Peyer's patch (tissue), 4 donors: ENCODE data around the gene CLDN10. TPM values are rescaled to one million over a fixed set of nuclear protein-coding genes. Genes with fewer than 3 reads are reported as not detected.

Experiments
- DNase-seq, 3 donors: peaks; one replicate each; pipeline ENCODE4 v3.0.0-alpha.2; 2017 to 2019
- H3K27ac ChIP-seq, 4 donors: fragments of 200-600 bp; sonication (generic); one replicate each; pipeline ENCODE4 v1.5.1; 2016 to 2019
- H3K27me3 ChIP-seq, 2 donors: fragments of 200-600 bp; sonication (generic); one replicate each; pipeline ENCODE4 v1.5.1; 2019
- H3K36me3 ChIP-seq, 3 donors: fragments of 200-600 bp; sonication (generic); one replicate each; pipeline ENCODE4 v1.5.1; 2016 to 2019
- H3K4me1 ChIP-seq, 4 donors: fragments of 200-600 bp; sonication (generic); one replicate each; pipeline ENCODE4 v1.5.1; 2016 to 2019
- H3K4me3 ChIP-seq, 4 donors: fragments of 200-600 bp; sonication (generic); 1 replicate in 3 of 4; 2 replicates in 1 of 4; pipeline ENCODE4 v1.5.1; 2016 to 2019; ENCODE audit warnings: mild to moderate bottlenecking in 1 of 4
- H3K9me3 ChIP-seq, 4 donors: fragments of 200-600 bp; sonication (generic); one replicate each; pipeline ENCODE4 v1.5.1; 2016 to 2019; ENCODE audit warnings: mild to moderate bottlenecking in 1 of 4
- POLR2A ChIP-seq, 2 donors: fragments of 450-650 bp; IDR thresholded peaks; one replicate each; pipeline ENCODE4 v1.5.1; 2017; ENCODE audit warnings: antibody characterized with exemption in 2 of 2, mild to moderate bottlenecking in 2 of 2, moderate library complexity in 2 of 2
- total RNA-seq, 4 donors: library from RNA; depleted of rRNA; stranded (reverse); fragments of >200 nt; gene quantifications; one replicate each; pipeline ENCODE4 v1.1.0, GENCODE V29; 2016
- TF ChIP-seq, protein P1 (sequence below), 6 experiments: fragments of 450-650 bp in 4 of 6; fragments of 200-600 bp in 2 of 6; sonication (generic) in 1 of 6; IDR thresholded peaks; one replicate each; pipeline ENCODE4 v1.5.1; 2017 to 2019; ENCODE audit warnings: antibody characterized with exemption in 6 of 6, mild to moderate bottlenecking in 3 of 6, moderate library complexity in 1 of 6

Gene CLDN10
- total RNA-seq, 4 donors from 2014 or later: 0.57 TPM; not detected in 3

DNA sequence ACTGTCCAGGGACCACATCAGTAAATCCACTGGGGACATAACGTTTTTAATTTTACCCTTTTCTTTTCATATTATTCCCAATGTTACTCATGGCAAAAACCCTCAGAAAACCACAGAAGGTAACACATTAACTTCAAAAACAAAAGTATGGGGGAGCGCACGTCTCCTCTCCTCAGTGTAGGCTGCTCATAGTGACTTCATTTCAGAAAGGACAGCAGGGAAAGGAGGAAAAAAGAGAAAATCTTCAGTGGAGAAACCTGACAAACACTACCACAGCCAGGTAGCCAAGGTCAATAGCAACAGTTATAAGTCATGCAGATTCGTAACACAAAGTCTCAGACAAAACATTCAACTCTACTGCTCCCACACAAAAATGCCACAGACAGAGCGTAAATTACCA lies 70.6 kb downstream of the CLDN10 start:
- no peaks in the 10 kb centered on the region for H3K4me1 ChIP-seq
- peaks cover 0 to 10% (median 0%) of the 10 kb centered on the region in 3 donors for H3K36me3 ChIP-seq
- no peaks in the 10 kb centered on the region for H3K9me3 ChIP-seq
- DNase-seq: no peak
- no peaks in the 10 kb centered on the region for H3K27me3 ChIP-seq
- H3K27ac ChIP-seq: no peak overlapping the region
- TF ChIP-seq POLR2A (IDR thresholded peaks at IDR 0.05): no peak
- TF ChIP-seq, protein P1, sequence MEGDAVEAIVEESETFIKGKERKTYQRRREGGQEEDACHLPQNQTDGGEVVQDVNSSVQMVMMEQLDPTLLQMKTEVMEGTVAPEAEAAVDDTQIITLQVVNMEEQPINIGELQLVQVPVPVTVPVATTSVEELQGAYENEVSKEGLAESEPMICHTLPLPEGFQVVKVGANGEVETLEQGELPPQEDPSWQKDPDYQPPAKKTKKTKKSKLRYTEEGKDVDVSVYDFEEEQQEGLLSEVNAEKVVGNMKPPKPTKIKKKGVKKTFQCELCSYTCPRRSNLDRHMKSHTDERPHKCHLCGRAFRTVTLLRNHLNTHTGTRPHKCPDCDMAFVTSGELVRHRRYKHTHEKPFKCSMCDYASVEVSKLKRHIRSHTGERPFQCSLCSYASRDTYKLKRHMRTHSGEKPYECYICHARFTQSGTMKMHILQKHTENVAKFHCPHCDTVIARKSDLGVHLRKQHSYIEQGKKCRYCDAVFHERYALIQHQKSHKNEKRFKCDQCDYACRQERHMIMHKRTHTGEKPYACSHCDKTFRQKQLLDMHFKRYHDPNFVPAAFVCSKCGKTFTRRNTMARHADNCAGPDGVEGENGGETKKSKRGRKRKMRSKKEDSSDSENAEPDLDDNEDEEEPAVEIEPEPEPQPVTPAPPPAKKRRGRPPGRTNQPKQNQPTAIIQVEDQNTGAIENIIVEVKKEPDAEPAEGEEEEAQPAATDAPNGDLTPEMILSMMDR (IDR thresholded peaks at IDR 0.05): no peak
- no peak overlapping the region for H3K4me3 ChIP-seq

DNA sequence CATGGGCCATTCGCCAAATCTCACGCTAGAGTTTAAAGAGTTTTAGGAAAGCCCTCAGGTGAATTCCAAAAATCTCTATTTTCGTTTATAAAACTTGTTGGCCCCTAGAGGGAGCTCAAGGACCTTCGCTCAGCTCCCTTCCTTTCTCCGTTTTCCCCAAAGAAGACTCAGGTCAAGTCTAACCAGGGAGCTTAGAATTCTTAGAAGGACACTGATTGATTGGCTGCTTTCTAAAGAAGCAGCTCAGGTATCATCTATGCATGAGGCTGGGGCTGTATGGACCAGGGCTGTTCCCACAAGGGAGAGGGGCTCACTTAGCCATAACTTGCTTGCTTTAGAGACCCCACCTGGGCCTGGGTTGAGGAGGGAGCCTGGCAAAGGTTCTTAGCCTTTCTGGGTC lies 71.5 kb downstream of the CLDN10 start:
- Histone ChIP-seq H3K36me3 (peaks cover 0 to 10% (median 0%) of the 10 kb centered on the region in 3 donors), H3K9me3 (no peaks in the 10 kb centered on the region), H3K4me1 (no peaks in the 10 kb centered on the region), H3K27ac (no peak overlapping the region), H3K4me3 (no peak overlapping the region), H3K27me3 (no peaks in the 10 kb centered on the region)
- no peak for DNase-seq
- TF ChIP-seq, protein P1 (IDR thresholded peaks at IDR 0.05): peak in 4 of 6 experiments; percentile 55 to 70 (median 68)
- no peak for TF ChIP-seq POLR2A (IDR thresholded peaks at IDR 0.05)

DNA sequence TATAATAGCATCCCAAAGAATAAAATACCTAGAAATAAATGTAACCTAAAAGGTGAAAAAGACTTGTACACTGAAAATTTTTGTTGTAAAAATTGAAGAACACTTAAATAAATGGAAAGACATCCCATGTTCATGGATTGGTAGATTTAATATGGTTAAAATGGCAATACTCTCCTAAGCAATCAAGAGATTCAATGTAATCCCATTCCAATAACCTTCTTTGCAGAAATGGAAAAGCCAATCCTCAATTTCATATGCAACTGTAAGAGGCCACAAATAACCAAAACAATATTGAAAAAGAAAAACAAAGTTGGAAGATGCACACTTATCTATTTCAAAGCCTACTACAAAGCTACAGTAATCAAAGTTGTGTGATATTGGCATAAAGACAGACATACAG lies 74.2 kb downstream of the CLDN10 start:
- Histone ChIP-seq H3K4me1 (no peaks in the 10 kb centered on the region), H3K9me3 (no peaks in the 10 kb centered on the region), H3K27ac (no peak overlapping the region), H3K36me3 (peaks cover 0 to 3% (median 0%) of the 10 kb centered on the region in 3 donors), H3K27me3 (no peaks in the 10 kb centered on the region), H3K4me3 (no peak overlapping the region)
- no peak for TF ChIP-seq POLR2A (IDR thresholded peaks at IDR 0.05)
- TF ChIP-seq, protein P1 (IDR thresholded peaks at IDR 0.05): no peak
- no peak for DNase-seq

DNA sequence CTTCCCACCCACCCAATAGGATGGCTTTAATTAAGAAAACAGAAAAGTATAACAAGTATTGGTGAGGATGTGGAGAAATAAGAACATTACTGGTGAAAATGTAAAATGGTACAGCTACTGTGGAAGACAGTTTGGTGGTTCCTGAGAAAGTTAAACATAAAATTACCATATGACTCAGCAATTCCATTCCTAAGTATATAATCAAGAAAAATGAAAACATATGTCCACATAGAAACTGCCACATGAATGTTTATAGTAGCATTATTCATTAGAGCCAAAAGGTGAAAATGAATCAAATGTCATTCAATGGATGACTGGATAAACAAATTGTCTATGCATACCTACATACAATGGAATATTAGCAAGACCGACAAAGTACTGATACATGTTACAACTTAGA lies 75.1 kb downstream of the CLDN10 start:
- no peaks in the 10 kb centered on the region for H3K36me3 ChIP-seq
- no peak for DNase-seq
- TF ChIP-seq, protein P1 (IDR thresholded peaks at IDR 0.05): no peak
- TF ChIP-seq POLR2A (IDR thresholded peaks at IDR 0.05): no peak
- no peak overlapping the region for H3K27ac ChIP-seq
- H3K9me3 ChIP-seq: no peaks in the 10 kb centered on the region
- H3K4me1 ChIP-seq: no peaks in the 10 kb centered on the region
- no peaks in the 10 kb centered on the region for H3K27me3 ChIP-seq
- H3K4me3 ChIP-seq: no peak overlapping the region

DNA sequence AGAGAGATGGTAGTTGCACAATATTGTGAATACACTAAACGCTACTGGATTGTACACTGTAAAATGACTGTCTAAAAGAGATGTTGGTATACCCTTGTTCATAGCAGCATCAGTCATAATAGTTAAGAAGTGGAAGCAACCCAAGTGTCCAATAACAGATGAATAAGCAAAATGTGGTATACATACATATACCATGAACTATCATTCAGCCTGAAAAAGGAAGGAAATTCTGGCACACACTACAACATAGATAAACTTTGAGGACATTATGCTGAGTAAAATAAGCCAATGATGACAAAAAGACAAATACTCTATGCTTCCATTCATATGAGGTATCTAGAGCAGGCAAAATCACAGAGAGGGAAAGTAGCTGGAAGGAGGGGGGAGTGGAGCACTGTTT lies 76.0 kb downstream of the CLDN10 start:
- TF ChIP-seq, protein P1 (IDR thresholded peaks at IDR 0.05): no peak
- no peak for TF ChIP-seq POLR2A (IDR thresholded peaks at IDR 0.05)
- Histone ChIP-seq H3K4me1 (no peaks in the 10 kb centered on the region), H3K27ac (no peak overlapping the region), H3K27me3 (no peaks in the 10 kb centered on the region), H3K9me3 (no peaks in the 10 kb centered on the region), H3K4me3 (no peak overlapping the region), H3K36me3 (no peaks in the 10 kb centered on the region)
- no peak for DNase-seq

DNA sequence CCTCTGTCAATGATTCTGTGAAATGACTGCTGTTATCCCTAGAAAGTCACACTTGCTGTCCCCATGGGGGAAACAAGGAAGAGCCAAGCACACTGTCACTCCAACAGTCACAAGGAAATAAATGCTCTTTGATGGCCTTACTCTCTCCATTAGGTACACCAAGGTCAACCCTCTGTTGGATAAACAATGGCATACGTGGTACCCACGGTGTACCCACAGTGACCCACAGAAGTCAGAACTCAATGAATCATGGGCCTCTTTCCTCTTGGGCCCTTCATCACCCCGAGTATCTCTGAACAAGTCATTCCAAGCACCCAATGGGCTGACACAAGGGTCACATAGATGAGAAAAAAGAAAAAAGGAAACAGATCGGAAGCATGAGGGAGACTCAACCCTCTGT lies 76.6 kb downstream of the CLDN10 start:
- TF ChIP-seq, protein P1 (IDR thresholded peaks at IDR 0.05): no peak
- no peak for TF ChIP-seq POLR2A (IDR thresholded peaks at IDR 0.05)
- Histone ChIP-seq H3K27me3 (no peaks in the 10 kb centered on the region), H3K36me3 (no peaks in the 10 kb centered on the region), H3K27ac (no peak overlapping the region), H3K9me3 (no peaks in the 10 kb centered on the region), H3K4me1 (no peaks in the 10 kb centered on the region), H3K4me3 (no peak overlapping the region)
- DNase-seq: no peak
